VCaP (cell line): Measurements from ENCODE around the gene MBNL3.

Source experiments
- H3K27ac ChIP-seq: fragments of 450-650 bp; 2 replicates; pipeline ENCODE4 v1.5.1; 2017
- CTCF ChIP-seq: fragments of 450-650 bp; conservative IDR thresholded peaks from 2 replicates; pipeline ENCODE4 v1.5.1; 2017; ENCODE audit warnings: mild to moderate bottlenecking, moderate library complexity

The MBNL3 gene

DNA sequence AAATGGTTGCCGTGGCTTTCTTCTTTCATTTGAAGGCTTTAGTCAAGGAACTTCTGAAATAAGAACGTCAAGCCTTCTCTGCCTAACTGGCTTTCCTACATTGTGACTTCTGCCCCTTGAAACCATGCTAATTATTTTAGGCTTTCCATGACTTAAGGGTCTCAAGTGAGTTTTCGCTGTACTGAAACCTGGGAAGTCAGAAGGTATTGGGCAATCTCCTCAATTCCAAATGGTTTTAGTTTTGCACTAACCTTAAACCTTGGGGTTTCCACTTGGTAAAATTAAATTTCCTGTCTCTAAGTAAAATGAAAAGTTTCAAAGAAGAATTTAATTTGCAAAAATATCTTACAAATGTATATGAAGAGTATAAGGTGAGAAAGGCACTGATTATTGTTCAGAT, 73.8 kb downstream of the MBNL3 start:
- no peak for TF ChIP-seq CTCF
- no peak overlapping the region for H3K27ac ChIP-seq

- no peak for TF ChIP-seq CTCF
- no peak overlapping the region for H3K27ac ChIP-seq
Observed at GRCh38 chrX:132414404-132414803, 74.4 kb downstream of the MBNL3 start.

- no peak overlapping the region for H3K27ac ChIP-seq
- no peak for TF ChIP-seq CTCF
Observed at GRCh38 chrX:132413459-132413858, 75.4 kb downstream of the MBNL3 start.

DNA sequence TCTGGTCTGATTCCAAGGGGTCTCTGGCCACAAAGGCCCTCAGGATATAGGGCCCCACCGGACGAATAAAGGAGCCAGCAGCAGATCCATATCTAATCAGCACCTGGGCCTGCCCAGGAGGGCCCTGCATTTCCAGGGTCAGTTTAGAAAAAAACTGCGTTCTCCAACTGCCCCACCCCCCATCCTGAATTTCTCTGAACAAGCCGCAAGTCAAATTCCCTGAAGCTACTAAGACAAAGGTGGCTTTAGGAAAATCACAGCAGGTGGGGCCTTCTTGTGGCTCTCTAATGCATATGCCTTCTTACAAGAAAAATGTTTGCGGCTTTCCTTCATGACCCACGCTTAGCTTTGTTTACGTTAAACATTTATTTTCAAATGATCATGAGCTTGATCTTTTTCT, 76.6 kb downstream of the MBNL3 start:
- no peak for TF ChIP-seq CTCF
- no peak overlapping the region for H3K27ac ChIP-seq

DNA sequence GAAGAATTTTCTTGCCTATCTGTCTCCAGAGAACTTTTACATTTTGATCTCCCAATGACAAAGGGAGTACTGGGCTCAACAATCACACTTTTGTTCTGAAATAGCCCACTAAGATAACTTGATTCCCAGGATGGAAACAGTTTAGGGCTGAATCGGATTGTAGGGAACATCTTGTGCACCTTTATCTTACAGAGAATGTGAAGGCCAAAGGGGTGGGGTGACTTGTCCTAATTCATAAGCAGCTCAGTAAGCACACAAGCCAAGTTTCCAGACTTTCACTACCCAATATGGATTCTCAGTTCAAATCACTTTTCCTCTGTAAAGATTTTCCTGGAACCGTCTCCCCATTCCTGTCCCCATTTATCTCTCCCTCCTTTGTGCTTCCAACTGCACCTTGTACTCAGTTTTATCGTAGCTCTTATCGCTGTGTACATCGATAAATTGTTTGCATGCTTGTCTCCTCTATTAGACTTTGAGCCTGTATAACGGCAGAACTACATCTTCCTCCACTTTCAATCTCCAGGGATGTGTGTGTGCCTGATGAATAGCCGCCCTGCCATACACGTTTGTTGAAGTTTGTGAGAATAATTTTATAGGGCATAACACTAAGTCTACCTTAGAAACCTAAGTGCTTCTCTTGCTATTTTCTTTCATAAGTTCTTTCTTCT, 77.4 kb downstream of the MBNL3 start:
- no peak overlapping the region for H3K27ac ChIP-seq
- no peak for TF ChIP-seq CTCF

DNA sequence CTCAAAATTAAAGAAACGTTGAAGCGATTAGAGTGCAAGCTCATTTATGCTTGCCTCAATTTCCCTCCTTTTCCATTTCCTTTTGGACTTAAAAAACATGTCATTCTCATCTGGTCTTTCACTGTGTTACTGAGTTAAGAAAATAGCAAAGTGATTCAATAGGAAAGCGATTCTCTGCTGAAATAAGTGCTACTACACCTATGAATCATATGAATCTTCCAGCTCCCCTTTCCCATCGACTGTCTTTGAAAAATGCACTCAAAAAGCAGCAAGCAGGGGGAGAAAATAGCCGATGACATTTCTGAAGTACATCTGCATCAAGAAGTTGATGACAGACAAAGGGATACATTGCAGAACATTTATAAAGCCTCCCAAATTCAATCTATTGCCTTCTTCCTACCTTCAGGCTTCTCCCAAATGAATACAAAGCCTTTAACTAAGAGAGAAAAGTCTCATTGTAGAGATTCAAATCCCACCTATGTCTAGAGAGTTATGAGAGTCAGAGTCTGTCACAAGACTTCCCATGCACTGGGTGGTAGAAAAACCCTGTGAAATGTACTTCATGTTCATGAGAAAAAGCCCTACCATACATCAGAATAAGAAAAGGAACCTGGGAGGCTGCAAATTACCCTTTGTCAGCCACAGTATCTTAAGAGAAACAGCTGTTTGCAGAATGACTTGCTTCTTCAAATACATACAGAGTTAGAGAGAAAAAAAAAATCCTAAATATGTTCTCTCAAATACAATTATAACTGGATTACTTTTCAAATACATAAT, 78.9 kb downstream of the MBNL3 start:
- no peak for TF ChIP-seq CTCF
- H3K27ac ChIP-seq, result no peak overlapping the region

DNA sequence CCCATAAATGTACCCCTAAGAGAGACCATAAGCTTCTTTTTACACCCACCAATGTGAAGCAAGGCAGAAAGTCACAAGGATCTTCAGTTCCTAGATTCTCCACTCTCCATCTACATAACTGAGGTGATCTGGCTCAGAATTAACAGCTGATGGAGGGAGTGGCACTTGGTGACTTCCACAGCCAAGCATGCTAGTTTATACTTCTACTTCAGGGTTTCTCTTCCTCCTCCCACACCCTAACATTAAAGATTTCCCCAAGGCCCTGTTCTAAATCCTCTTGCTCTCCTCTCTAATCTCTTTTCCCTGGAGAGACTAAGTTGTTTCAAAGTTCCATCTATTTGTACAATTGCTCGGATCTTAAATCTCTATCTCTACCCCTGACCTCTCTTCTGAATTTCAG, 81.1 kb downstream of the MBNL3 start:
- no peak for TF ChIP-seq CTCF
- H3K27ac ChIP-seq, result no peak overlapping the region
